ENCODE results near the gene PTPN20.

The PTPN20 gene

GRCh38 chr10:47042199-47042473, 130.9 kb downstream of the PTPN20 start:
- in situ Hi-C loops (cut with MboI; ENCODE audit: low pct_unique_long_range_greater_than_20kb, low sequenced_read_pairs): no loop called here
- DNase-seq: no peak

GRCh38 chr10:47042780-47043750, 131.8 kb downstream of the PTPN20 start:
- in situ Hi-C loops (cut with MboI; ENCODE audit: low pct_unique_long_range_greater_than_20kb, low sequenced_read_pairs): no loop called here

GRCh38 chr10:47043928-47044538, 132.8 kb downstream of the PTPN20 start:
- no peak for DNase-seq
- in situ Hi-C loops (cut with MboI; ENCODE audit: low pct_unique_long_range_greater_than_20kb, low sequenced_read_pairs): no loop called here

More at GRCh38 chr10:47042780-47043750, 131.8 kb downstream of the PTPN20 start:
- DNase-seq: no peak

GRCh38 chr10:47044741-47045140, 133.5 kb downstream of the PTPN20 start:
- no peak for DNase-seq
- in situ Hi-C loops (cut with MboI; ENCODE audit: low pct_unique_long_range_greater_than_20kb, low sequenced_read_pairs): no loop called here

GRCh38 chr10:47045331-47045861, 134.2 kb downstream of the PTPN20 start:
- DNase-seq: no peak
- in situ Hi-C loops (cut with MboI; ENCODE audit: low pct_unique_long_range_greater_than_20kb, low sequenced_read_pairs): no loop called here

GRCh38 chr10:47046321-47047126, 135.3 kb downstream of the PTPN20 start:
- in situ Hi-C loops (cut with MboI; ENCODE audit: low pct_unique_long_range_greater_than_20kb, low sequenced_read_pairs): no loop called here
- DNase-seq: no peak

- no peak for DNase-seq
- in situ Hi-C loops (cut with MboI; ENCODE audit: low pct_unique_long_range_greater_than_20kb, low sequenced_read_pairs): no loop called here
Observed at GRCh38 chr10:47047127-47047504, 135.9 kb downstream of the PTPN20 start.

- in situ Hi-C loops (cut with MboI; ENCODE audit: low pct_unique_long_range_greater_than_20kb, low sequenced_read_pairs): no loop called here
- peak; percentile 70 for DNase-seq
Observed at GRCh38 chr10:47047577-47048525, 136.6 kb downstream of the PTPN20 start.

- DNase-seq: no peak
- in situ Hi-C loops (cut with MboI; ENCODE audit: low pct_unique_long_range_greater_than_20kb, low sequenced_read_pairs): no loop called here
Observed at GRCh38 chr10:47048526-47048905, 137.3 kb downstream of the PTPN20 start.

- in situ Hi-C loops (cut with MboI; ENCODE audit: low pct_unique_long_range_greater_than_20kb, low sequenced_read_pairs): no loop called here
- no peak for DNase-seq
Observed at GRCh38 chr10:47049056-47049851, 138.0 kb downstream of the PTPN20 start.

- in situ Hi-C loops (cut with MboI; ENCODE audit: low pct_unique_long_range_greater_than_20kb, low sequenced_read_pairs): no loop called here
Observed at GRCh38 chr10:47049906-47050305, 138.7 kb downstream of the PTPN20 start.

GRCh38 chr10:47050618-47051455, 139.6 kb downstream of the PTPN20 start:
- in situ Hi-C loops (cut with MboI; ENCODE audit: low pct_unique_long_range_greater_than_20kb, low sequenced_read_pairs): no loop called here

More at GRCh38 chr10:47049906-47050305, 138.7 kb downstream of the PTPN20 start:
- DNase-seq: no peak

GRCh38 chr10:47051741-47052238, 140.6 kb downstream of the PTPN20 start:
- no peak for DNase-seq
- in situ Hi-C loops (cut with MboI; ENCODE audit: low pct_unique_long_range_greater_than_20kb, low sequenced_read_pairs): no loop called here

More at GRCh38 chr10:47050618-47051455, 139.6 kb downstream of the PTPN20 start:
- no peak for DNase-seq
